ENCODE measurements around the gene CAV1.
"Not testable (repeated sequence)": the region's sequence is repeated elsewhere in the genome, so short reads cannot be mapped to it uniquely, and the experiment has no call there.

Gene CAV1

GRCh38 chr7:116582164-116582732, 57.4 kb downstream of the CAV1 start:
- Mint-ChIP-seq H3K27ac (no peak overlapping the region), H3K9me3 (no peaks in the 10 kb centered on the region), H3K4me1 (peaks cover 12% of the 10 kb centered on the region), H3K36me3 (no peaks in the 10 kb centered on the region), H3K27me3 (no peaks in the 10 kb centered on the region), H3K4me3 (no peak overlapping the region)
- CTCF ChIA-PET, result interaction anchor here (0.7 to 2.6 kb wide), 5 partner anchors 9 to 444 kb away, joined by 3 to 8 read pairs (median 4); no protein-coding TSS in a partner anchor
- DNase-seq, result no peak

- H3K36me3 Mint-ChIP-seq, result no peaks in the 10 kb centered on the region
Observed at GRCh38 chr7:116582806-116583444, 58.1 kb downstream of the CAV1 start.

GRCh38 chr7:116583653-116584052, 58.8 kb downstream of the CAV1 start:
- no peak overlapping the region for H3K27ac Mint-ChIP-seq
- no peak overlapping the region for H3K4me3 Mint-ChIP-seq
- peak; percentile 35 for DNase-seq
- H3K9me3 Mint-ChIP-seq, result no peaks in the 10 kb centered on the region
- no peaks in the 10 kb centered on the region for H3K27me3 Mint-ChIP-seq
- H3K36me3 Mint-ChIP-seq, result no peaks in the 10 kb centered on the region
- CTCF ChIA-PET, result interaction anchor here (2.2 to 2.4 kb wide), 2 partner anchors 8 to 326 kb away, joined by 5 to 7 read pairs; no protein-coding TSS in a partner anchor
- H3K4me1 Mint-ChIP-seq, result peaks cover 21% of the 10 kb centered on the region

More at GRCh38 chr7:116582806-116583444, 58.1 kb downstream of the CAV1 start:
- no peak for DNase-seq
- no peaks in the 10 kb centered on the region for H3K9me3 Mint-ChIP-seq
- CTCF ChIA-PET, result interaction anchor here (0.7 to 2.6 kb wide), 5 partner anchors 9 to 445 kb away, joined by 3 to 8 read pairs (median 4); no protein-coding TSS in a partner anchor
- peaks cover 14% of the 10 kb centered on the region for H3K4me1 Mint-ChIP-seq
- H3K4me3 Mint-ChIP-seq, result no peak overlapping the region
- H3K27me3 Mint-ChIP-seq, result no peaks in the 10 kb centered on the region
- no peak overlapping the region for H3K27ac Mint-ChIP-seq

- H3K4me1 Mint-ChIP-seq, result peaks cover 24% of the 10 kb centered on the region
- DNase-seq, result no peak
- H3K36me3 Mint-ChIP-seq, result no peaks in the 10 kb centered on the region
- no peaks in the 10 kb centered on the region for H3K27me3 Mint-ChIP-seq
- CTCF ChIA-PET, result interaction anchor here (1.0 to 2.4 kb wide), 4 partner anchors 21 to 336 kb away, joined by 3 to 7 read pairs (median 4); no protein-coding TSS in a partner anchor
- H3K9me3 Mint-ChIP-seq, result no peaks in the 10 kb centered on the region
- no peak overlapping the region for H3K4me3 Mint-ChIP-seq
- H3K27ac Mint-ChIP-seq, result no peak overlapping the region
Observed at GRCh38 chr7:116584721-116585120, 59.9 kb downstream of the CAV1 start.

GRCh38 chr7:116585392-116585791, 60.6 kb downstream of the CAV1 start:
- Mint-ChIP-seq H3K27me3 (no peaks in the 10 kb centered on the region), H3K36me3 (no peaks in the 10 kb centered on the region), H3K4me1 (peaks cover 24% of the 10 kb centered on the region), H3K27ac (no peak overlapping the region), H3K4me3 (no peak overlapping the region), H3K9me3 (no peaks in the 10 kb centered on the region)
- DNase-seq, result no peak
- CTCF ChIA-PET, result interaction anchor here (0.6 to 2.4 kb wide), 4 partner anchors 22 to 328 kb away, joined by 3 to 7 read pairs (median 4); no protein-coding TSS in a partner anchor

- no peaks in the 10 kb centered on the region for H3K36me3 Mint-ChIP-seq
- H3K27ac Mint-ChIP-seq, result no peak overlapping the region
- peaks cover 24% of the 10 kb centered on the region for H3K4me1 Mint-ChIP-seq
- CTCF ChIA-PET, result interaction anchor here (0.6 to 1.8 kb wide), 3 partner anchors 22 to 91 kb away, joined by 3 to 4 read pairs (median 4); no protein-coding TSS in a partner anchor
- H3K4me3 Mint-ChIP-seq, result no peak overlapping the region
- DNase-seq, result no peak
- H3K27me3 Mint-ChIP-seq, result no peaks in the 10 kb centered on the region
- no peaks in the 10 kb centered on the region for H3K9me3 Mint-ChIP-seq
Observed at GRCh38 chr7:116585967-116586366, 61.1 kb downstream of the CAV1 start.

- H3K9me3 Mint-ChIP-seq, H3K4me3 Mint-ChIP-seq, H3K36me3 Mint-ChIP-seq, DNase-seq, H3K27me3 Mint-ChIP-seq, H3K27ac Mint-ChIP-seq: not testable (repeated sequence)
- CTCF ChIA-PET, result interaction anchor here (1.1 to 2.5 kb wide), 6 partner anchors 10 to 448 kb away, joined by 4 to 19 read pairs (median 5); no protein-coding TSS in a partner anchor
- H3K4me1 Mint-ChIP-seq, result peaks cover 28% of the 10 kb centered on the region
Observed at GRCh38 chr7:116587200-116587599, 62.4 kb downstream of the CAV1 start.

GRCh38 chr7:116588225-116588624, 63.4 kb downstream of the CAV1 start:
- Mint-ChIP-seq H3K36me3 (no peaks in the 10 kb centered on the region), H3K27me3 (peaks cover 11% of the 10 kb centered on the region), H3K4me1 (peaks cover 27% of the 10 kb centered on the region), H3K27ac (no peak overlapping the region), H3K4me3 (no peak overlapping the region), H3K9me3 (no peaks in the 10 kb centered on the region)
- CTCF ChIA-PET, result interaction anchor here (0.5 to 2.5 kb wide), 15 partner anchors 11 to 449 kb away, joined by 3 to 19 read pairs (median 4); no protein-coding TSS in a partner anchor
- DNase-seq, result peak; percentile 37

- Mint-ChIP-seq H3K36me3 (no peaks in the 10 kb centered on the region), H3K9me3 (no peaks in the 10 kb centered on the region), H3K4me1 (peaks cover 22% of the 10 kb centered on the region), H3K27me3 (peaks cover 17% of the 10 kb centered on the region), H3K27ac (no peak overlapping the region), H3K4me3 (no peak overlapping the region)
- no peak for DNase-seq
- CTCF ChIA-PET, result interaction anchor here (0.5 to 2.5 kb wide), 27 partner anchors 11 to 457 kb away, joined by 3 to 19 read pairs (median 4); no protein-coding TSS in a partner anchor
Observed at GRCh38 chr7:116588641-116589594, 64.1 kb downstream of the CAV1 start.

- CTCF ChIA-PET, result interaction anchor here (0.6 to 4.3 kb wide), 33 partner anchors 9 to 452 kb away, joined by 3 to 41 read pairs (median 4); partner anchors contain the start of gene TES
- Mint-ChIP-seq H3K27me3 (peaks cover 22% of the 10 kb centered on the region), H3K36me3 (no peaks in the 10 kb centered on the region), H3K9me3 (no peaks in the 10 kb centered on the region), H3K4me1 (peaks cover 21% of the 10 kb centered on the region), H3K4me3 (no peak overlapping the region), H3K27ac (no peak overlapping the region)
- no peak for DNase-seq
Observed at GRCh38 chr7:116591202-116592040, 66.6 kb downstream of the CAV1 start.

- Mint-ChIP-seq H3K27me3 (peaks cover 26% of the 10 kb centered on the region), H3K9me3 (no peaks in the 10 kb centered on the region), H3K36me3 (no peaks in the 10 kb centered on the region), H3K4me1 (peaks cover 21% of the 10 kb centered on the region), H3K27ac (no peak overlapping the region), H3K4me3 (no peak overlapping the region)
- CTCF ChIA-PET, result interaction anchor here (0.6 to 4.3 kb wide), 27 partner anchors 9 to 425 kb away, joined by 3 to 41 read pairs (median 4); partner anchors contain the start of gene TES
- DNase-seq, result no peak
Observed at GRCh38 chr7:116592041-116592355, 67.2 kb downstream of the CAV1 start.

- no peak overlapping the region for H3K27ac Mint-ChIP-seq
- no peaks in the 10 kb centered on the region for H3K9me3 Mint-ChIP-seq
- peaks cover 26% of the 10 kb centered on the region for H3K27me3 Mint-ChIP-seq
- CTCF ChIA-PET, result interaction anchor here (0.6 to 4.3 kb wide), 21 partner anchors 9 to 425 kb away, joined by 3 to 41 read pairs (median 5); no protein-coding TSS in a partner anchor
- DNase-seq, result no peak
- no peak overlapping the region for H3K4me3 Mint-ChIP-seq
- peaks cover 21% of the 10 kb centered on the region for H3K4me1 Mint-ChIP-seq
- no peaks in the 10 kb centered on the region for H3K36me3 Mint-ChIP-seq
Observed at GRCh38 chr7:116592445-116592844, 67.6 kb downstream of the CAV1 start.

Measured in activated naive CD4-positive, alpha-beta T cell treated with anti-CD3 and anti-CD28 coated beads, Interleukin-2, amount 10 ng/mL, durations not matched to agents 7 days and 5 days (primary cell).